IPS DF 6.9 (cell line): ENCODE results near the gene SLC7A4.

ENCODE experiments used
- DNase-seq: peaks from one replicate; pipeline ENCODE4 v3.0.0-alpha.2; 2013; ENCODE audit warnings: low read depth, low spot score
- H3K27ac ChIP-seq: one replicate; pipeline ENCODE4 v1.5.1; 2013; ENCODE audit warnings: low read length, control low read depth
- H3K27me3 ChIP-seq: 2 replicates; pipeline ENCODE4 v1.6.1; 2013; ENCODE audit warnings: mild to moderate bottlenecking, low read length; ENCODE audit not compliant: control insufficient read depth, insufficient read depth
- H3K36me3 ChIP-seq: 2 replicates; pipeline ENCODE4 v1.6.1; 2013; ENCODE audit warnings: low read length; ENCODE audit not compliant: control insufficient read depth, insufficient read depth
- H3K4me1 ChIP-seq: 2 replicates; pipeline ENCODE4 v1.6.1; 2013; ENCODE audit warnings: low read length; ENCODE audit not compliant: control insufficient read depth, insufficient read depth
- H3K4me3 ChIP-seq: 2 replicates; pipeline ENCODE4 v1.5.1; 2013; ENCODE audit warnings: mild to moderate bottlenecking, low read length
- H3K9me3 ChIP-seq: 2 replicates; pipeline ENCODE4 v1.6.1; 2013; ENCODE audit warnings: low read length, inconsistent platforms; ENCODE audit not compliant: control insufficient read depth, insufficient read depth
- WGBS: extraction: QIAGEN DNeasy Blood & Tissue Kit; methylation state at CpG from one replicate; pipeline ENCODE4 v1.1.7; 2013; ENCODE audit warnings: mixed read lengths, missing lambda C conversion rate; ENCODE audit not compliant: insufficient read length, insufficient coverage; 5-methylcytosine and 5-hydroxymethylcytosine counted together

The SLC7A4 gene

DNA sequence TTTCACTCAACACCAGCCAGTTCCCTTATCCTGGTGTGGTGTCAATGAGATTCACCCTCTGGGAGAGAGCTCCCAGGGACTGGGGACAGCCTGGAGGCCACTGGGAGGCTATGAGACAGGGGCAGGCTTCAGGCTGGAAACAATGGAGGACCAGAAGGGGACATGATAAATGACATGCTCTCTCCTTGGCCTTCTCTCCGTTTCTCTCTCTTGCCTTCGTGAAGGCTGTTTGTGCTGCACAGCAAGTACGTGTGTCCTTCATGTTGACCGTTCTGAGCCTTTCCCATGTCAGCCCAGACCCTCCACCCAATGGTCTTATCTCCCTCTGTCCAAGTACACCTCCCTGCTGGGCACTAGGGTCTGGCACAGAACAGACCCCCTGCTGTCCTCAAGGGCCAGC is 51.8 kb downstream of the SLC7A4 start:
- no peak for DNase-seq
- Histone ChIP-seq H3K4me3 (no peak overlapping the region), H3K9me3 (no peaks in the 10 kb centered on the region), H3K4me1 (peaks cover 5% of the 10 kb centered on the region), H3K27me3 (no peaks in the 10 kb centered on the region), H3K36me3 (peaks cover under 1% of the 10 kb centered on the region; the same call in 1 of the 2 replicates), H3K27ac (no peak overlapping the region)
- no CpG with 5 or more reads among the region's 4 CpGs for WGBS

DNA sequence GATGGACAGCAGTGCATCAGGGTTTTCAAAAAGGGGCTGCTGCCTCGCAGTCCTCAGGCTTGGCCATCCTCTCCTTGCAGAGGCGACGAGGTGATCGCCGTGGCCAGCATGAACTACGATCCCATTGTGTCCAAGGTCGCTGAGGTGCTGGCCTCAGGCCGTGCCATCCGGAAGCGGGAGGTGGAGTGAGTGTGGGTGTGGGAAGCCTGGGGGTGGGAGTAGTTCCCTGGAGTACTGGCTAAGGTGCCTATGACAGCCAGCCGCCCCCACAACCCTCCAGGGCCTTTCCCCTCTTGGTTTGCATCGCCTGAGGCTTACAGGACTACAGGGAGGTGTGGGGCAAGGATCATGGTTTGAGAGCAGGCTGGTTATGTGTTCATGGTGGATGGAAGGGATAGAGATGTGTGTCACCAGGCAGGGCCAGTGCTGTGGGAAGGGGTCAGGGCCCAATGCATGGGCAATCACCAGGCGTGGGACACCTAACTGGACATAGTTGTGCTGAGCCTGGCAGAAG is 52.4 kb downstream of the SLC7A4 start:
- no peaks in the 10 kb centered on the region; the same call in 1 of the 2 replicates for H3K36me3 ChIP-seq
- H3K27me3 ChIP-seq, result no peaks in the 10 kb centered on the region
- H3K4me1 ChIP-seq, result peaks cover 5% of the 10 kb centered on the region
- no peak for DNase-seq
- WGBS, result no CpG with 5 or more reads among the region's 13 CpGs
- no peak overlapping the region for H3K27ac ChIP-seq
- no peaks in the 10 kb centered on the region for H3K9me3 ChIP-seq
- H3K4me3 ChIP-seq, result no peak overlapping the region; the same call in 1 of the 2 replicates

DNA sequence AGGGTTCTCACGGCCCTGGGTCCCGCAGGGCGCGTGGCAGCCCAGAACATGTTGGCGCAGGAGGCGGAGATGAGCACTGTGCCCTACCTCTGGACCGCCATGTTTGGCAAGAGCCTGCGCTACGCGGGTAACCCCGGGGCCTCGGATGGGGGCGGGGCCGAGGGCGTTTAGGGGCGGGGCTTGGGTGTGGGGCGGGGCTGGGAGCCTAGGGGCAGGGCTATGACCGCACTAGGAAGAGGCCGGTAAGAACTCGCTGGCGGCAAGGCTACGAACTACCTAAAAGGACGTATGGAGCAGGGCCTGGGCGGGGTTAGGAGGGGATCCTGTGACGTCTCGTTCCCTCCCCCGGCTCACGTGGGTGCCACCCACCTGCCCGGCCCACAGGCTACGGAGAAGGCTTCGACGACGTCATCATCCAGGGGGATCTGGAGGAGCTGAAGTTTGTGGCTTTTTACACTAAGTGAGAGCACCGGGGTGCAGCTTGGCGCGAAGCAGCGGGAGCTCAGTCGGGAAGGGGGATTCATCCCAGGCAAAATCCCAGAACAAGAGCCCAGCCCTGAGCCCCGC is 53.0 kb downstream of the SLC7A4 start:
- Histone ChIP-seq H3K4me1 (peaks cover 5% of the 10 kb centered on the region), H3K27ac (no peak overlapping the region), H3K9me3 (no peaks in the 10 kb centered on the region), H3K4me3 (peak overlapping the region; percentile 7; the same call in 1 of the 2 replicates), H3K36me3 (no peaks in the 10 kb centered on the region; the same call in 1 of the 2 replicates), H3K27me3 (no peaks in the 10 kb centered on the region)
- no peak for DNase-seq
- WGBS, result no CpG with 5 or more reads among the region's 39 CpGs
